Vagina (tissue), 2 donors: Measurements from ENCODE around the gene ICOS. TPM values are rescaled to one million over a fixed set of nuclear protein-coding genes. Genes with fewer than 3 reads are reported as not detected.

Experiments used
- DNase-seq, 2 donors: peaks; one replicate each; pipeline ENCODE4 v3.0.0-alpha.2; 2017; ENCODE audit errors: extremely low spot score in 2 of 2
- H3K27ac ChIP-seq: fragments of 200-600 bp; sonication (generic); one replicate; pipeline ENCODE4 v1.5.1; 2019
- H3K27me3 ChIP-seq: fragments of 200-600 bp; sonication (generic); one replicate; pipeline ENCODE4 v1.5.1; 2019
- H3K36me3 ChIP-seq, 2 donors: fragments of 200-600 bp; sonication (generic); one replicate each; pipeline ENCODE4 v1.5.1; 2017 to 2019
- H3K4me1 ChIP-seq: fragments of 200-600 bp; sonication (generic); one replicate; pipeline ENCODE4 v1.5.1; 2019
- H3K4me3 ChIP-seq, 2 donors: fragments of 200-600 bp; sonication (generic); 1 replicate in 1 of 2; 2 replicates in 1 of 2; pipeline ENCODE4 v1.5.1; 2016 to 2019
- H3K9me3 ChIP-seq: fragments of 200-600 bp; sonication (generic); one replicate; pipeline ENCODE4 v1.5.1; 2019
- POLR2A ChIP-seq, 2 donors: fragments of 450-650 bp; IDR thresholded peaks; one replicate each; pipeline ENCODE4 v1.6.1; 2017; ENCODE audit warnings: antibody characterized with exemption in 2 of 2, mild to moderate bottlenecking in 2 of 2, moderate library complexity in 2 of 2
- POLR2AphosphoS5 ChIP-seq, 2 donors: sonication (generic); formaldehyde crosslinking; IDR thresholded peaks; one replicate each; pipeline ENCODE4 v1.9.0; 2017; ENCODE audit warnings: antibody characterized with exemption in 2 of 2, mild to moderate bottlenecking in 2 of 2, low read depth in 1 of 2; ENCODE audit not compliant: insufficient read depth in 1 of 2
- intact Hi-C: fragments of 100-400 bp; cut with DNase I; formaldehyde crosslinking; loops from one replicate; pipeline ENCODE4 v1.15.1; 2023
- total RNA-seq: library from RNA; depleted of rRNA; stranded (reverse); fragments of >200 nt; gene quantifications from one replicate; pipeline ENCODE4 v1.2.3, GENCODE V29; 2016
- TF ChIP-seq, protein P1 (sequence below), 3 experiments: fragments of 450-650 bp in 2 of 3; fragments of 200-600 bp in 1 of 3; sonication (generic) in 1 of 3; IDR thresholded peaks; one replicate each; pipeline ENCODE4 v1.5.1; 2017 to 2019; ENCODE audit warnings: antibody characterized with exemption in 3 of 3, mild to moderate bottlenecking in 2 of 3, moderate library complexity in 2 of 3

Gene ICOS
- total RNA-seq = 1.7 TPM

DNA sequence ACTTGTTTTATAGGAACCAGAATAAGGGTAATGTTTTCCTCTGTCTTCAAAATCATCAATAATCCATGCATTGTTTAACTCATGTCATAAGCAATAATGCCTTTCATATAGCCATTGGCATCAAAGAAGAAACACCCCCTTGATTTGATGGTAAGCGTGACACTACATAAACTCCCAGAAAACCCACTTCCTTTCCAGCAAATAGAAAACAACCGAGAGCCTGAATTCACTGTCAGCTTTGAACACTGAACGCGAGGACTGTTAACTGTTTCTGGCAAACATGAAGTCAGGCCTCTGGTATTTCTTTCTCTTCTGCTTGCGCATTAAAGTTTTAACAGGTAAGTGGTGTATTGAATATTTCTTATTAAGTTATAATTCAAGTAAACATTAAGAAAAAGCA lies at the start of gene ICOS:
TSS of gene ICOS (plus strand) at position 229 of the 400 bp plus-strand sequence. CDS start at position 281, 52 bp downstream.
- Histone ChIP-seq H3K9me3 (no peaks in the 10 kb centered on the region), H3K27me3 (no peaks in the 10 kb centered on the region), H3K4me3 (peak within 1 kb of the TSS in 1 of 2 donors; percentile 17), H3K27ac (no peak within 1 kb of the TSS), H3K4me1 (no peaks in the 10 kb centered on the region), H3K36me3 (no peaks in the 10 kb centered on the region)
- intact Hi-C loops = no loop called here
- TF ChIP-seq POLR2AphosphoS5 (IDR thresholded peaks at IDR 0.05; ENCODE audit: insufficient read depth in 1 of 2, low read depth in 1 of 2) (no peak), POLR2A (IDR thresholded peaks at IDR 0.05) (no peak)
- no peak for DNase-seq

- no peak overlapping the region for H3K4me3 ChIP-seq
- intact Hi-C loops = no loop called here
- no peak for DNase-seq
- H3K36me3 ChIP-seq = no peaks in the 10 kb centered on the region
- no peaks in the 10 kb centered on the region for H3K4me1 ChIP-seq
- no peak overlapping the region for H3K27ac ChIP-seq
- TF ChIP-seq POLR2A (IDR thresholded peaks at IDR 0.05) (no peak), POLR2AphosphoS5 (IDR thresholded peaks at IDR 0.05; ENCODE audit: insufficient read depth in 1 of 2, low read depth in 1 of 2) (no peak)
- TF ChIP-seq, protein P1, sequence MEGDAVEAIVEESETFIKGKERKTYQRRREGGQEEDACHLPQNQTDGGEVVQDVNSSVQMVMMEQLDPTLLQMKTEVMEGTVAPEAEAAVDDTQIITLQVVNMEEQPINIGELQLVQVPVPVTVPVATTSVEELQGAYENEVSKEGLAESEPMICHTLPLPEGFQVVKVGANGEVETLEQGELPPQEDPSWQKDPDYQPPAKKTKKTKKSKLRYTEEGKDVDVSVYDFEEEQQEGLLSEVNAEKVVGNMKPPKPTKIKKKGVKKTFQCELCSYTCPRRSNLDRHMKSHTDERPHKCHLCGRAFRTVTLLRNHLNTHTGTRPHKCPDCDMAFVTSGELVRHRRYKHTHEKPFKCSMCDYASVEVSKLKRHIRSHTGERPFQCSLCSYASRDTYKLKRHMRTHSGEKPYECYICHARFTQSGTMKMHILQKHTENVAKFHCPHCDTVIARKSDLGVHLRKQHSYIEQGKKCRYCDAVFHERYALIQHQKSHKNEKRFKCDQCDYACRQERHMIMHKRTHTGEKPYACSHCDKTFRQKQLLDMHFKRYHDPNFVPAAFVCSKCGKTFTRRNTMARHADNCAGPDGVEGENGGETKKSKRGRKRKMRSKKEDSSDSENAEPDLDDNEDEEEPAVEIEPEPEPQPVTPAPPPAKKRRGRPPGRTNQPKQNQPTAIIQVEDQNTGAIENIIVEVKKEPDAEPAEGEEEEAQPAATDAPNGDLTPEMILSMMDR (IDR thresholded peaks at IDR 0.05) = no peak
- H3K27me3 ChIP-seq = no peaks in the 10 kb centered on the region
- H3K9me3 ChIP-seq = no peaks in the 10 kb centered on the region
These were observed 48.9 kb upstream of the ICOS start for GRCh38 chr2:203887677-203888076.

GRCh38 chr2:203889542-203889941 lies 47.0 kb upstream of the ICOS start:
- Histone ChIP-seq H3K27me3 (no peaks in the 10 kb centered on the region), H3K4me3 (no peak overlapping the region), H3K27ac (no peak overlapping the region), H3K9me3 (no peaks in the 10 kb centered on the region), H3K36me3 (no peaks in the 10 kb centered on the region), H3K4me1 (no peaks in the 10 kb centered on the region)
- no peak for DNase-seq
- intact Hi-C loops = no loop called here
- no peak for TF ChIP-seq POLR2AphosphoS5 (IDR thresholded peaks at IDR 0.05; ENCODE audit: insufficient read depth in 1 of 2, low read depth in 1 of 2)
- TF ChIP-seq, protein P1 (IDR thresholded peaks at IDR 0.05) = no peak
- no peak for TF ChIP-seq POLR2A (IDR thresholded peaks at IDR 0.05)

DNA sequence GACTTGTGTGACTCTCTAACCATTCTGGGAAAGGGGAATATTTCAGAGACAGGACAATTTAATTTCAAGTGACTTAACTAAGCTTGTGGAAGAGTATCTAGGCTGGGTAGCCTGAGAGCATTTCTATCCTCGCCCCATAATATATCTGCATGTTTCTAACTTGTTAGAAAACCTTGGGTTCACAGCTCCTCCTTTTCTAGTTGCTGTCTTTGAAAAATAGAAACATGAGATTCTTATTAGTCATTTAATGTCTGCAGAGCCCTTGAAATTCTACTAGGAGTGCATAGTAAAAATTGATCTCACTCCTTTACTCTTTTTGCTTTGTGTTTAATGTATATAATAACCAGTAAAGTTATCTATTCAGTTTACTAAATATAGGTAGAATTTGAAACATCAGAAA lies 46.6 kb upstream of the ICOS start:
- no peak overlapping the region for H3K4me3 ChIP-seq
- intact Hi-C loops = no loop called here
- no peaks in the 10 kb centered on the region for H3K27me3 ChIP-seq
- no peak overlapping the region for H3K27ac ChIP-seq
- H3K36me3 ChIP-seq = no peaks in the 10 kb centered on the region
- no peak for DNase-seq
- TF ChIP-seq, protein P1 (IDR thresholded peaks at IDR 0.05) = no peak
- no peak for TF ChIP-seq POLR2AphosphoS5 (IDR thresholded peaks at IDR 0.05; ENCODE audit: insufficient read depth in 1 of 2, low read depth in 1 of 2)
- no peak for TF ChIP-seq POLR2A (IDR thresholded peaks at IDR 0.05)
- no peaks in the 10 kb centered on the region for H3K9me3 ChIP-seq
- no peaks in the 10 kb centered on the region for H3K4me1 ChIP-seq

- DNase-seq = no peak
- Histone ChIP-seq H3K9me3 (no peaks in the 10 kb centered on the region), H3K27ac (no peak overlapping the region), H3K4me3 (no peak overlapping the region), H3K4me1 (no peaks in the 10 kb centered on the region), H3K27me3 (no peaks in the 10 kb centered on the region), H3K36me3 (no peaks in the 10 kb centered on the region)
- no peak for TF ChIP-seq POLR2AphosphoS5 (IDR thresholded peaks at IDR 0.05; ENCODE audit: insufficient read depth in 1 of 2, low read depth in 1 of 2)
- intact Hi-C loops = no loop called here
These were observed 45.8 kb upstream of the ICOS start for GRCh38 chr2:203890733-203891132.

DNA sequence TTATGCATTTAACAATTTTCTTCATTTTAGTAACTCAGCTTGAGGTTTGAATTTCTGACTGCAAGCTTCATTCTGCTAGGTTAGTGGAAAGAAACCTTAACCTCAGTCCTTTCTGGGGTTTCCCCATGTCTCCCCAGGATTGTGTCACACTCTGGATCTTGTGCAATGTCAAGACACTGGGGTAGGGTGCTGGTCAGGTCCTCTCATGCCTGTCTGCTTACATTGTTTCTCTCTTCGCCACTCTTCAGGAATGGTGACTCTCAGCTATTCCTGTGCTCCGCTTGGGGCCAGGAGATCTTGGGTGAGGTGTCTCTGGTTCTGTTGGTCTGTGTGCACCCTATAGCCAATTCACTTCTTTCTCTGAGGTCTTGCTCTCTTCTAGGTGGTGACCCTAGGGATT lies 45.1 kb upstream of the ICOS start:
- intact Hi-C loops = no loop called here
- no peaks in the 10 kb centered on the region for H3K36me3 ChIP-seq
- no peaks in the 10 kb centered on the region for H3K4me1 ChIP-seq
- no peak overlapping the region for H3K27ac ChIP-seq
- H3K27me3 ChIP-seq = no peaks in the 10 kb centered on the region
- TF ChIP-seq POLR2A (IDR thresholded peaks at IDR 0.05) (no peak), POLR2AphosphoS5 (IDR thresholded peaks at IDR 0.05; ENCODE audit: insufficient read depth in 1 of 2, low read depth in 1 of 2) (no peak)
- TF ChIP-seq, protein P1 (IDR thresholded peaks at IDR 0.05) = no peak
- no peaks in the 10 kb centered on the region for H3K9me3 ChIP-seq
- no peak for DNase-seq
- no peak overlapping the region for H3K4me3 ChIP-seq
